T-helper 1 cell treated with Interleukin-12 subunit alpha and Interleukin-12 subunit beta and Interleukin-4 antibody, amounts not matched to agents 30 μg/mL and 1 μg/mL, for 36 hours (primary cell): ENCODE data around the gene DRAM2.
A peak's percentile ranks its signal among the peaks of the same experiment; 100 is the strongest.

Experiments used
- H3K27ac Mint-ChIP-seq: one replicate; pipeline ENCODE4 v1.8.0; 2021; ENCODE audit warnings: mild to moderate bottlenecking, mixed read lengths
- H3K27me3 Mint-ChIP-seq: one replicate; pipeline ENCODE4 v1.8.0; 2021; ENCODE audit warnings: low read depth, mixed read lengths
- H3K36me3 Mint-ChIP-seq: one replicate; pipeline ENCODE4 v1.8.0; 2021; ENCODE audit warnings: low read depth, mixed read lengths
- H3K4me1 Mint-ChIP-seq: one replicate; pipeline ENCODE4 v1.8.0; 2021; ENCODE audit warnings: low read depth, mixed read lengths
- H3K4me3 Mint-ChIP-seq: one replicate; pipeline ENCODE4 v1.8.0; 2021; ENCODE audit warnings: mild to moderate bottlenecking, moderate library complexity, mixed read lengths
- H3K9me3 Mint-ChIP-seq: one replicate; pipeline ENCODE4 v1.8.0; 2021; ENCODE audit warnings: mixed read lengths

DRAM2 gene

GRCh38 chr1:111139956-111140679, at the start of gene DRAM2, which contains the start of gene CEPT1:
DRAM2 (minus strand) TSS chr1:111140093; CDS start chr1:111131554, 8,539 bp downstream.
CEPT1 (plus strand) TSS chr1:111140223; CDS start chr1:111147715, 7,492 bp downstream.
- peak within 1 kb of the TSS; percentile 97 for H3K27ac Mint-ChIP-seq

GRCh38 chr1:111184663-111185062, 44.8 kb upstream of the DRAM2 start:
- Mint-ChIP-seq H3K9me3 (no peaks in the 10 kb centered on the region), H3K27me3 (no peaks in the 10 kb centered on the region), H3K27ac (no peak overlapping the region), H3K36me3 (peaks cover 77% of the 10 kb centered on the region), H3K4me3 (no peak overlapping the region), H3K4me1 (peaks cover 42% of the 10 kb centered on the region)

More at GRCh38 chr1:111139956-111140679, at the start of gene DRAM2, which contains the start of gene CEPT1:
- Mint-ChIP-seq H3K4me1 (peaks cover 33% of the 10 kb centered on the region), H3K36me3 (peaks cover 27% of the 10 kb centered on the region), H3K9me3 (no peaks in the 10 kb centered on the region), H3K4me3 (peak within 1 kb of the TSS; percentile 100), H3K27me3 (no peaks in the 10 kb centered on the region)

- Mint-ChIP-seq H3K36me3 (peaks cover 73% of the 10 kb centered on the region), H3K4me3 (no peak overlapping the region), H3K9me3 (no peaks in the 10 kb centered on the region), H3K4me1 (peaks cover 33% of the 10 kb centered on the region), H3K27ac (no peak overlapping the region), H3K27me3 (no peaks in the 10 kb centered on the region)
These were observed 43.6 kb upstream of the DRAM2 start for GRCh38 chr1:111183308-111184069.

GRCh38 chr1:111182052-111182451, 42.2 kb upstream of the DRAM2 start:
- Mint-ChIP-seq H3K27ac (no peak overlapping the region), H3K36me3 (peaks cover 67% of the 10 kb centered on the region), H3K9me3 (no peaks in the 10 kb centered on the region), H3K4me3 (no peak overlapping the region), H3K4me1 (peaks cover 29% of the 10 kb centered on the region), H3K27me3 (no peaks in the 10 kb centered on the region)

- no peaks in the 10 kb centered on the region for H3K27me3 Mint-ChIP-seq
- H3K4me3 Mint-ChIP-seq = no peak overlapping the region
- peaks cover 52% of the 10 kb centered on the region for H3K36me3 Mint-ChIP-seq
- peaks cover 22% of the 10 kb centered on the region for H3K4me1 Mint-ChIP-seq
- no peaks in the 10 kb centered on the region for H3K9me3 Mint-ChIP-seq
- H3K27ac Mint-ChIP-seq = no peak overlapping the region
These were observed 40.2 kb upstream of the DRAM2 start for GRCh38 chr1:111179968-111180533.

GRCh38 chr1:111176678-111177077, 36.8 kb upstream of the DRAM2 start:
- Mint-ChIP-seq H3K4me3 (no peak overlapping the region), H3K4me1 (peaks cover 25% of the 10 kb centered on the region), H3K9me3 (no peaks in the 10 kb centered on the region), H3K27me3 (no peaks in the 10 kb centered on the region), H3K36me3 (peaks cover 51% of the 10 kb centered on the region), H3K27ac (no peak overlapping the region)

- H3K27ac Mint-ChIP-seq = no peak overlapping the region
These were observed 35.5 kb upstream of the DRAM2 start for GRCh38 chr1:111175349-111175748.

GRCh38 chr1:111174070-111174469, 34.2 kb upstream of the DRAM2 start:
- peaks cover 16% of the 10 kb centered on the region for H3K4me1 Mint-ChIP-seq
- no peak overlapping the region for H3K4me3 Mint-ChIP-seq
- H3K27ac Mint-ChIP-seq = no peak overlapping the region
- H3K9me3 Mint-ChIP-seq = no peaks in the 10 kb centered on the region
- peaks cover 33% of the 10 kb centered on the region for H3K36me3 Mint-ChIP-seq
- no peaks in the 10 kb centered on the region for H3K27me3 Mint-ChIP-seq

More at GRCh38 chr1:111175349-111175748, 35.5 kb upstream of the DRAM2 start:
- Mint-ChIP-seq H3K27me3 (no peaks in the 10 kb centered on the region), H3K9me3 (no peaks in the 10 kb centered on the region), H3K4me1 (peaks cover 23% of the 10 kb centered on the region), H3K4me3 (no peak overlapping the region), H3K36me3 (peaks cover 46% of the 10 kb centered on the region)

- Mint-ChIP-seq H3K27me3 (no peaks in the 10 kb centered on the region), H3K27ac (no peak overlapping the region), H3K4me1 (peaks cover 16% of the 10 kb centered on the region), H3K9me3 (no peaks in the 10 kb centered on the region), H3K4me3 (no peak overlapping the region), H3K36me3 (peaks cover 24% of the 10 kb centered on the region)
These were observed 32.6 kb upstream of the DRAM2 start for GRCh38 chr1:111172463-111172862.

GRCh38 chr1:111164151-111164550, 24.3 kb upstream of the DRAM2 start:
- Mint-ChIP-seq H3K9me3 (no peaks in the 10 kb centered on the region), H3K27ac (no peak overlapping the region), H3K4me3 (no peak overlapping the region), H3K4me1 (peaks cover 4% of the 10 kb centered on the region), H3K27me3 (no peaks in the 10 kb centered on the region), H3K36me3 (peaks cover 18% of the 10 kb centered on the region)

- Mint-ChIP-seq H3K36me3 (peaks cover 20% of the 10 kb centered on the region), H3K27ac (no peak overlapping the region), H3K9me3 (no peaks in the 10 kb centered on the region), H3K27me3 (no peaks in the 10 kb centered on the region), H3K4me1 (peaks cover 4% of the 10 kb centered on the region), H3K4me3 (no peak overlapping the region)
These were observed 23.5 kb upstream of the DRAM2 start for GRCh38 chr1:111163363-111163762.

- peaks cover 21% of the 10 kb centered on the region for H3K36me3 Mint-ChIP-seq
- H3K4me3 Mint-ChIP-seq = no peak overlapping the region
- no peak overlapping the region for H3K27ac Mint-ChIP-seq
- H3K27me3 Mint-ChIP-seq = no peaks in the 10 kb centered on the region
- H3K4me1 Mint-ChIP-seq = peaks cover 4% of the 10 kb centered on the region
- H3K9me3 Mint-ChIP-seq = no peaks in the 10 kb centered on the region
These were observed 22.6 kb upstream of the DRAM2 start for GRCh38 chr1:111162488-111162880.

- H3K9me3 Mint-ChIP-seq = no peaks in the 10 kb centered on the region
- H3K4me3 Mint-ChIP-seq = no peak overlapping the region
- peaks cover 21% of the 10 kb centered on the region for H3K36me3 Mint-ChIP-seq
- no peak overlapping the region for H3K27ac Mint-ChIP-seq
- H3K4me1 Mint-ChIP-seq = peaks cover 4% of the 10 kb centered on the region
- no peaks in the 10 kb centered on the region for H3K27me3 Mint-ChIP-seq
These were observed 22.1 kb upstream of the DRAM2 start for GRCh38 chr1:111161843-111162487.

- Mint-ChIP-seq H3K4me1 (peaks cover 24% of the 10 kb centered on the region), H3K27me3 (no peaks in the 10 kb centered on the region), H3K36me3 (peaks cover 45% of the 10 kb centered on the region), H3K9me3 (no peaks in the 10 kb centered on the region), H3K4me3 (no peak overlapping the region), H3K27ac (no peak overlapping the region)
These were observed 17.5 kb upstream of the DRAM2 start for GRCh38 chr1:111157431-111157830.
